ENCODE results near the gene BICDL1.

- TF ChIP-seq, protein P1, sequence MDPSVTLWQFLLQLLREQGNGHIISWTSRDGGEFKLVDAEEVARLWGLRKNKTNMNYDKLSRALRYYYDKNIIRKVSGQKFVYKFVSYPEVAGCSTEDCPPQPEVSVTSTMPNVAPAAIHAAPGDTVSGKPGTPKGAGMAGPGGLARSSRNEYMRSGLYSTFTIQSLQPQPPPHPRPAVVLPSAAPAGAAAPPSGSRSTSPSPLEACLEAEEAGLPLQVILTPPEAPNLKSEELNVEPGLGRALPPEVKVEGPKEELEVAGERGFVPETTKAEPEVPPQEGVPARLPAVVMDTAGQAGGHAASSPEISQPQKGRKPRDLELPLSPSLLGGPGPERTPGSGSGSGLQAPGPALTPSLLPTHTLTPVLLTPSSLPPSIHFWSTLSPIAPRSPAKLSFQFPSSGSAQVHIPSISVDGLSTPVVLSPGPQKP (IDR thresholded peaks at IDR 0.05; ENCODE audit: borderline replicate concordance, low read depth, low read length) = no peak
- TF ChIP-seq RCOR1 (IDR thresholded peaks at IDR 0.05; ENCODE audit: insufficient replicate concordance, low read length) = no peak
- TF ChIP-seq CTCF (conservative IDR thresholded peaks at IDR 0.05; ENCODE audit: low read depth, low read length) = no peak
- TF ChIP-seq POLR2A (IDR thresholded peaks at IDR 0.05; ENCODE audit: low read depth, low read length) = no peak
- no peak for TF ChIP-seq BHLHE40 (IDR thresholded peaks at IDR 0.05; ENCODE audit: low read depth, low read length)
- TF ChIP-seq MAFK (IDR thresholded peaks at IDR 0.05; ENCODE audit: low read depth, low read length) = no peak
- TF ChIP-seq MAZ (IDR thresholded peaks at IDR 0.05; ENCODE audit: borderline replicate concordance, low read depth, low read length) = no peak
- no peak for TF ChIP-seq SMC3 (IDR thresholded peaks at IDR 0.05; ENCODE audit: low read depth, low read length)
- no peak for TF ChIP-seq FOS (IDR thresholded peaks at IDR 0.05; ENCODE audit: low read depth, low read length)
Observed at GRCh38 chr12:120141336-120141735, 152.3 kb downstream of the BICDL1 start.

All from IMR-90 (cell line).